H1 (cell line): ENCODE measurements around the gene FLVCR2. TPM values are rescaled to one million over a fixed set of nuclear protein-coding genes. Genes with fewer than 3 reads are reported as not detected.

Experiments
- CTCF ChIA-PET: fragments of 300-600 bp; sonication (Branson Sonifier 250); formaldehyde crosslinking; loops from one replicate; lab custom pipeline; 2021; ENCODE audit not compliant: partially characterized antibody; lab: Charles Lee
- POLR2A ChIA-PET: fragments of 300-600 bp; sonication (Branson Sonifier 250); formaldehyde crosslinking; loops from one replicate; lab custom pipeline; 2021; ENCODE audit warnings: inconsistent platforms; ENCODE audit not compliant: partially characterized antibody; lab: Charles Lee
- DNase-seq, 2 experiments: peaks; one replicate each; pipeline versions ENCODE4 v3.0.0 to v3.0.0-alpha.2; 2010 to 2022; ENCODE audit warnings: low spot score in 2 of 2, low read depth in 1 of 2, mixed read lengths in 1 of 2
- FAIRE-seq: peaks from 2 replicates; lab custom pipeline; 2011; peaks lifted over from hg19 to GRCh38; lab: Jason Lieb, UNC
- H2AFZ ChIP-seq: 2 replicates; pipeline ENCODE4 v1.8.1; 2012; ENCODE audit warnings: low read length, inconsistent platforms
- H2AK5ac ChIP-seq: 2 replicates; pipeline ENCODE4 v1.6.1; 2013; ENCODE audit warnings: low read depth, low read length
- H2BK120ac ChIP-seq: replicated peaks from 2 replicates; pipeline ENCODE3; 2013; ENCODE audit warnings: low read depth, low read length, inconsistent platforms
- H2BK12ac ChIP-seq: 2 replicates; pipeline ENCODE4 v1.6.1; 2013; ENCODE audit warnings: low read depth, low read length
- H2BK15ac ChIP-seq: 2 replicates; pipeline ENCODE4 v1.6.1; 2013; ENCODE audit warnings: low read length
- H2BK20ac ChIP-seq: 2 replicates; pipeline ENCODE4 v1.6.1; 2013; ENCODE audit warnings: low read length
- H2BK5ac ChIP-seq: 2 replicates; pipeline ENCODE4 v1.6.1; 2013; ENCODE audit warnings: low read depth, low read length
- H3K14ac ChIP-seq: 2 replicates; pipeline ENCODE4 v1.6.1; 2013; ENCODE audit warnings: inconsistent platforms; ENCODE audit not compliant: insufficient read length
- H3K18ac ChIP-seq: 2 replicates; pipeline ENCODE4 v1.6.1; 2013; ENCODE audit warnings: low read length; ENCODE audit errors: extremely low read depth
- H3K23ac ChIP-seq: 2 replicates; pipeline ENCODE4 v1.6.1; 2013; ENCODE audit warnings: inconsistent platforms; ENCODE audit not compliant: insufficient read length
- H3K23me2 ChIP-seq: 2 replicates; pipeline ENCODE4 v1.6.1; 2013; ENCODE audit warnings: low read depth, low read length
- H3K27ac ChIP-seq: 2 replicates; pipeline ENCODE4 v1.6.1; 2011; ENCODE audit warnings: low read depth, low read length, inconsistent platforms
- H3K27me3 ChIP-seq, 4 experiments: replicated peaks in 1 of 4; 1 replicate in 1 of 4; 2 replicates in 3 of 4; pipeline versions ENCODE4 v1.6.1 to v1.8.1; 2011 to 2013; ENCODE audit warnings: low read length in 3 of 4, mild to moderate bottlenecking in 3 of 4, inconsistent platforms in 2 of 4, mixed read lengths in 2 of 4, moderate library complexity in 1 of 4; ENCODE audit not compliant: control insufficient read depth in 3 of 4, insufficient read depth in 3 of 4; ENCODE audit errors: extremely low read depth in 1 of 4
- H3K36me3 ChIP-seq, 4 experiments: 2 replicates each; pipeline versions ENCODE4 v1.6.1 to v1.8.1; 2011 to 2013; ENCODE audit warnings: mild to moderate bottlenecking in 4 of 4, low read length in 3 of 4, moderate library complexity in 2 of 4, control low read depth in 1 of 4, inconsistent platforms in 1 of 4; ENCODE audit not compliant: insufficient read depth in 4 of 4, control insufficient read depth in 2 of 4
- H3K4ac ChIP-seq: replicated peaks from 2 replicates; pipeline ENCODE3; 2013; ENCODE audit warnings: low read length, low read depth, mixed read lengths, inconsistent platforms; ENCODE audit not compliant: insufficient read length
- H3K4me1 ChIP-seq, 4 experiments: replicated peaks in 1 of 4; 1 replicate in 1 of 4; 2 replicates in 3 of 4; pipeline versions ENCODE4 v1.6.1 to v1.8.1; 2011 to 2013; ENCODE audit warnings: low read length in 3 of 4, inconsistent platforms in 2 of 4, mixed read lengths in 1 of 4; ENCODE audit not compliant: insufficient read depth in 4 of 4, control insufficient read depth in 3 of 4
- H3K4me2 ChIP-seq, 2 experiments: 2 replicates each; pipeline versions ENCODE4 v1.6.1 to v1.8.1; 2011 to 2013; ENCODE audit warnings: low read depth in 2 of 2, low read length in 2 of 2, control low read depth in 1 of 2, inconsistent platforms in 1 of 2, mild to moderate bottlenecking in 1 of 2; ENCODE audit not compliant: insufficient read depth in 1 of 2
- H3K4me3 ChIP-seq, 4 experiments: fragments of 200-600, 300-600 bp in 1 of 4; sonication (generic), shearing (Covaris generic), sonication (Bioruptor Twin) in 1 of 4; 2 replicates each; pipeline versions ENCODE4 v1.5.1 to v1.8.1; 2011 to 2016; ENCODE audit warnings: low read length in 4 of 4, low read depth in 3 of 4, control low read depth in 2 of 4, inconsistent platforms in 2 of 4, mild to moderate bottlenecking in 2 of 4, mixed read lengths in 1 of 4, moderate library complexity in 1 of 4; ENCODE audit not compliant: insufficient read depth in 2 of 4; ENCODE audit errors: extremely low read depth in 1 of 4
- H3K56ac ChIP-seq: replicated peaks from 2 replicates; pipeline ENCODE3; 2013; ENCODE audit warnings: low read depth, mild to moderate bottlenecking, mixed read lengths, low read length, inconsistent platforms; ENCODE audit not compliant: insufficient read length
- H3K79me1 ChIP-seq: 2 replicates; pipeline ENCODE4 v1.6.1; 2013; ENCODE audit warnings: low read depth, low read length, control low read depth
- H3K79me2 ChIP-seq, 2 experiments: 2 replicates each; pipeline versions ENCODE4 v1.6.1 to v1.8.1; 2012 to 2013; ENCODE audit warnings: low read length in 2 of 2, mild to moderate bottlenecking in 2 of 2, inconsistent platforms in 1 of 2; ENCODE audit not compliant: insufficient read depth in 2 of 2, control insufficient read depth in 1 of 2
- H3K9ac ChIP-seq, 4 experiments: replicated peaks in 1 of 4; 1 replicate in 1 of 4; 2 replicates in 3 of 4; pipeline versions ENCODE4 v1.6.1 to v1.8.1; 2011 to 2013; ENCODE audit warnings: low read depth in 3 of 4, low read length in 3 of 4, control low read depth in 2 of 4, mild to moderate bottlenecking in 2 of 4, moderate library complexity in 2 of 4, inconsistent platforms in 1 of 4; ENCODE audit errors: extremely low read depth in 1 of 4
- H3K9me3 ChIP-seq, 2 experiments: 2 replicates each; pipeline versions ENCODE4 v1.6.1 to v1.8.1; 2012 to 2013; ENCODE audit warnings: mild to moderate bottlenecking in 2 of 2, moderate library complexity in 2 of 2, control low read depth in 1 of 2, inconsistent platforms in 1 of 2, low read depth in 1 of 2, low read length in 1 of 2, mixed read lengths in 1 of 2; ENCODE audit not compliant: insufficient read depth in 2 of 2
- H4K20me1 ChIP-seq, 2 experiments: replicated peaks in 1 of 2; 2 replicates each; pipeline versions ENCODE3 to v1.8.1; 2011 to 2013; ENCODE audit warnings: inconsistent platforms in 2 of 2, low read length in 2 of 2, mild to moderate bottlenecking in 1 of 2; ENCODE audit not compliant: insufficient read depth in 2 of 2, control insufficient read depth in 1 of 2
- H4K5ac ChIP-seq: 2 replicates; pipeline ENCODE4 v1.6.1; 2013; ENCODE audit warnings: low read length, low read depth, mixed read lengths, inconsistent platforms; ENCODE audit not compliant: insufficient read length
- H4K8ac ChIP-seq: 2 replicates; pipeline ENCODE4 v1.8.0; 2013; ENCODE audit warnings: mild to moderate bottlenecking, moderate library complexity, low read length, inconsistent platforms; ENCODE audit not compliant: insufficient read depth; ENCODE audit errors: extremely low read depth
- H4K91ac ChIP-seq: replicated peaks from 2 replicates; pipeline ENCODE3; 2013; ENCODE audit warnings: low read length, mixed read lengths, inconsistent platforms; ENCODE audit not compliant: insufficient read length
- ASH2L ChIP-seq: fragments of 200-600, 300-600 bp; sonication (generic); IDR thresholded peaks from one replicate; pipeline ENCODE4 v1.7.1; 2017; ENCODE audit warnings: low read length
- JUN ChIP-seq: IDR thresholded peaks from 2 replicates; pipeline ENCODE4 v1.6.1; 2011; ENCODE audit warnings: low read depth, mild to moderate bottlenecking, improper control_type of control experiment, low read length
- JUND ChIP-seq: IDR thresholded peaks from 2 replicates; pipeline ENCODE4 v1.6.1; 2011; ENCODE audit warnings: mild to moderate bottlenecking, improper control_type of control experiment, low read length
- NRF1 ChIP-seq: IDR thresholded peaks from 2 replicates; pipeline ENCODE4 v1.6.1; 2011; ENCODE audit warnings: mild to moderate bottlenecking, low read depth, low read length, improper control_type of control experiment
- PHF8 ChIP-seq: fragments of 200-600 bp; sonication (generic); conservative IDR thresholded peaks from 2 replicates; pipeline ENCODE4 v1.7.1; 2012; ENCODE audit warnings: low read depth, mild to moderate bottlenecking, inconsistent platforms, low read length, moderate library complexity
- SAP30 ChIP-seq: fragments of 300-600 bp; sonication (generic); IDR thresholded peaks from 2 replicates; pipeline ENCODE4 v1.7.1; 2012; ENCODE audit warnings: low read length, moderate library complexity, mild to moderate bottlenecking, inconsistent platforms; ENCODE audit not compliant: insufficient read depth, insufficient replicate concordance
- SIX5 ChIP-seq: IDR thresholded peaks from 2 replicates; pipeline ENCODE4 v1.6.1; 2011; ENCODE audit warnings: mild to moderate bottlenecking, low read depth, low read length
- WGBS, 2 experiments: shearing (Covaris generic) in 1 of 2; methylation state at CpG; one replicate each; pipeline versions ENCODE4 v1.1.6 to v1.1.7; 2013 to 2015; ENCODE audit warnings: low lambda C conversion rate in 2 of 2, mixed read lengths in 2 of 2, inconsistent platforms in 1 of 2, low coverage in 1 of 2, missing lambda C conversion rate in 1 of 2; ENCODE audit not compliant: insufficient replicate concordance in 2 of 2, insufficient coverage in 1 of 2, insufficient read length in 1 of 2; ENCODE audit errors: extremely low coverage in 1 of 2, missing lambda C conversion rate in 1 of 2; 5-methylcytosine and 5-hydroxymethylcytosine counted together
- polyA plus RNA-seq, 7 experiments: library from polyadenylated mRNA; depleted of rRNA in 3 of 7; stranded (reverse) in 5 of 7; unstranded in 2 of 7; fragments of >200 nt in 5 of 7; fragments of 200-250 nt in 2 of 7; gene quantifications; 1 replicate in 5 of 7; 2 replicates in 1 of 7; 4 replicates in 1 of 7; pipeline versions ENCODE4 v1.2.1 to v1.2.3, GENCODE V29; 2011 to 2013; ENCODE audit warnings: missing spikeins in 2 of 7, mixed read lengths in 2 of 7
- total RNA-seq: library from RNA; stranded (reverse); fragmentation: NEBNext Ultra II Directional; extraction: Animal tissue kit (Norgen Biotek cat#: 25700); gene quantifications from 2 replicates; pipeline ENCODE4 v1.2.1, GENCODE V29; 2021

FLVCR2 gene
- total and polyA plus RNA-seq, 2 of the 8 experiments (the other 6 are each of a cell fraction or from before 2014, with no cell fraction given), result 7.1 to 8.2 TPM

DNA sequence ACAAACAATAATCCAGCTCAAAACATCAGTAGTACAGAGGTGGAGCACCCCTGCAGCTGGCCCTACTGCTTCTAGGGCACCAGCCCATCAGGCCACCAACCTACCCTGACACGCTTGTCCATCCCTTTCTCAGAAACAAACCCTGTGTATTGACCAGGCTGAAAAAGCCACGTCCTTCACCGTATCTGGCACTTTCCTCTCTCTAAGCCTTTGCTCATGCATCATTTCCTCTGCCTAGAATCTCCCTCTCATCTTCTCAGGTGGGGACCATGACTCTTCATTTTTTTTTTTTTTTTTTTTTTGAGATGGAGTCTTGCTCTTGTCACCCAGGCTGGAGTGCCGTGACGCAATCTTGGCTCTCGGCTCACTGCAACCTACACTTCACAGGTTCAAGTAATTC lies 25.3 kb upstream of the FLVCR2 start:
- Histone ChIP-seq H4K91ac (no peak overlapping the region), H3K79me1 (no peaks in the 10 kb centered on the region), H2BK20ac (no peak overlapping the region), H2BK120ac (no peak overlapping the region), H3K4me2 (no peak overlapping the region), H3K36me3 (no peaks in the 10 kb centered on the region), H3K4me3 (no peak overlapping the region), H4K5ac (no peak overlapping the region), H2BK15ac (no peak overlapping the region), H3K14ac (no peak overlapping the region), H2AK5ac (no peak overlapping the region), H3K27ac (no peak overlapping the region), H3K9me3 (peaks cover 1 to 3% of the 10 kb centered on the region in 2 experiments; a peak in 2 of 4 replicates), H2BK12ac (no peak overlapping the region), H3K4me1 (peaks cover 0 to 9% (median 0%) of the 10 kb centered on the region in 4 experiments; a peak in 1 of 7 replicates), H3K4ac (no peak overlapping the region), H2AFZ (no peak overlapping the region), H2BK5ac (no peak overlapping the region), H3K23ac (no peak overlapping the region), H3K18ac (no peak overlapping the region), H3K56ac (no peak overlapping the region), H3K79me2 (no peaks in the 10 kb centered on the region), H4K8ac (no peak overlapping the region), H3K27me3 (no peaks in the 10 kb centered on the region), H3K9ac (no peak overlapping the region), H3K23me2 (no peaks in the 10 kb centered on the region; the same call in 1 of the 2 replicates), H4K20me1 (no peaks in the 10 kb centered on the region)
- CTCF ChIA-PET, result interaction anchor here (0.5 to 1.8 kb wide), 8 partner anchors 8 to 247 kb away, joined by 3 to 13 read pairs (median 4); no protein-coding TSS in a partner anchor
- FAIRE-seq (no peak), DNase-seq (no peak)
- 85% methylated on average over 6 of the region's 6 CpGs; no CpG with 5 or more reads in 1 of the 2 experiments for WGBS, 2 experiments
- POLR2A ChIA-PET, result no interaction called here
- TF ChIP-seq SIX5, result no peak
- no peak for TF ChIP-seq JUND
- TF ChIP-seq ASH2L, result no peak
- no peak for TF ChIP-seq NRF1
- TF ChIP-seq SAP30, result no peak
- no peak for TF ChIP-seq JUN
- no peak for TF ChIP-seq PHF8
